Measurements from ENCODE around the gene PLXNB3.

DNA sequence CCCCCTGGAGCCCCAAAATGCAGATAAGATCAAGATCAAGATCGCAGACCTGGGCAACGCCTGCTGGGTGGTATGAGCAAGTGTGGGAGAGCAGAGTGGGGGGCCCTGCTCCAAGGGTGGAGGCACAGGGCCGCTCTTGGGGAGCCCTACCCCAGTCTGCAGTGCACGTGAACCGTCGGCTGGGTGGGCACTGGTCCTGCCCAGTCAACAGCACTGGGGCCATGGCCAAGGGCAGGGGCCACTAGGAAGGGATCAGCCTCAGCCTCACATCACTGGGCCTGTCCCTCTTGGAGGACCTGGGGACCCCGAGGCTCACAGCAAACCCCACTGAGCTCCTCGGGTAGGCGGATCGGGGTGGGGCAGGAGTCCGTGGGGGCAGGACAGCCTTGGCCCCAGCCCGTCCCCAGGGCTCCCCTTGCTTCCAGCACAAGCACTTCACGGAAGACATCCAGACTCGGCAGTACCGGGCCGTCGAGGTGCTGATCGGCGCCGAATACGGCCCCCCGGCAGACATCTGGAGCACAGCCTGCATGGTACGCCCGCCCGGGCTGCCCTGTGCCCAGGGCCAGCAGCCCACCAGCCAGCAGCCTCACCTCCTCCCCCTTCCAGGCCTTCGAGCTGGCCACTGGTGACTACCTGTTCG is 20.4 kb downstream of the PLXNB3 start:
- no peak for TF ChIP-seq NANOG (IDR thresholded peaks at IDR 0.05; ENCODE audit: borderline replicate concordance)
- TF ChIP-seq, protein P1, sequence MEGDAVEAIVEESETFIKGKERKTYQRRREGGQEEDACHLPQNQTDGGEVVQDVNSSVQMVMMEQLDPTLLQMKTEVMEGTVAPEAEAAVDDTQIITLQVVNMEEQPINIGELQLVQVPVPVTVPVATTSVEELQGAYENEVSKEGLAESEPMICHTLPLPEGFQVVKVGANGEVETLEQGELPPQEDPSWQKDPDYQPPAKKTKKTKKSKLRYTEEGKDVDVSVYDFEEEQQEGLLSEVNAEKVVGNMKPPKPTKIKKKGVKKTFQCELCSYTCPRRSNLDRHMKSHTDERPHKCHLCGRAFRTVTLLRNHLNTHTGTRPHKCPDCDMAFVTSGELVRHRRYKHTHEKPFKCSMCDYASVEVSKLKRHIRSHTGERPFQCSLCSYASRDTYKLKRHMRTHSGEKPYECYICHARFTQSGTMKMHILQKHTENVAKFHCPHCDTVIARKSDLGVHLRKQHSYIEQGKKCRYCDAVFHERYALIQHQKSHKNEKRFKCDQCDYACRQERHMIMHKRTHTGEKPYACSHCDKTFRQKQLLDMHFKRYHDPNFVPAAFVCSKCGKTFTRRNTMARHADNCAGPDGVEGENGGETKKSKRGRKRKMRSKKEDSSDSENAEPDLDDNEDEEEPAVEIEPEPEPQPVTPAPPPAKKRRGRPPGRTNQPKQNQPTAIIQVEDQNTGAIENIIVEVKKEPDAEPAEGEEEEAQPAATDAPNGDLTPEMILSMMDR (conservative IDR thresholded peaks at IDR 0.05; ENCODE audit: low read depth in 2 of 2) = no peak
- TF ChIP-seq, protein P2, sequence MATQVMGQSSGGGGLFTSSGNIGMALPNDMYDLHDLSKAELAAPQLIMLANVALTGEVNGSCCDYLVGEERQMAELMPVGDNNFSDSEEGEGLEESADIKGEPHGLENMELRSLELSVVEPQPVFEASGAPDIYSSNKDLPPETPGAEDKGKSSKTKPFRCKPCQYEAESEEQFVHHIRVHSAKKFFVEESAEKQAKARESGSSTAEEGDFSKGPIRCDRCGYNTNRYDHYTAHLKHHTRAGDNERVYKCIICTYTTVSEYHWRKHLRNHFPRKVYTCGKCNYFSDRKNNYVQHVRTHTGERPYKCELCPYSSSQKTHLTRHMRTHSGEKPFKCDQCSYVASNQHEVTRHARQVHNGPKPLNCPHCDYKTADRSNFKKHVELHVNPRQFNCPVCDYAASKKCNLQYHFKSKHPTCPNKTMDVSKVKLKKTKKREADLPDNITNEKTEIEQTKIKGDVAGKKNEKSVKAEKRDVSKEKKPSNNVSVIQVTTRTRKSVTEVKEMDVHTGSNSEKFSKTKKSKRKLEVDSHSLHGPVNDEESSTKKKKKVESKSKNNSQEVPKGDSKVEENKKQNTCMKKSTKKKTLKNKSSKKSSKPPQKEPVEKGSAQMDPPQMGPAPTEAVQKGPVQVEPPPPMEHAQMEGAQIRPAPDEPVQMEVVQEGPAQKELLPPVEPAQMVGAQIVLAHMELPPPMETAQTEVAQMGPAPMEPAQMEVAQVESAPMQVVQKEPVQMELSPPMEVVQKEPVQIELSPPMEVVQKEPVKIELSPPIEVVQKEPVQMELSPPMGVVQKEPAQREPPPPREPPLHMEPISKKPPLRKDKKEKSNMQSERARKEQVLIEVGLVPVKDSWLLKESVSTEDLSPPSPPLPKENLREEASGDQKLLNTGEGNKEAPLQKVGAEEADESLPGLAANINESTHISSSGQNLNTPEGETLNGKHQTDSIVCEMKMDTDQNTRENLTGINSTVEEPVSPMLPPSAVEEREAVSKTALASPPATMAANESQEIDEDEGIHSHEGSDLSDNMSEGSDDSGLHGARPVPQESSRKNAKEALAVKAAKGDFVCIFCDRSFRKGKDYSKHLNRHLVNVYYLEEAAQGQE (IDR thresholded peaks at IDR 0.05; ENCODE audit: unreplicated experiment) = no peak
- TF ChIP-seq EZH2 (IDR thresholded peaks at IDR 0.05; ENCODE audit: low read depth, unreplicated experiment) = no peak
- no peak for TF ChIP-seq ZNF114 (CRISPR knock-in tag; IDR thresholded peaks at IDR 0.05)
- TF ChIP-seq CREB1 (CRISPR knock-in tag; IDR thresholded peaks at IDR 0.05; ENCODE audit: low read depth) = no peak
- no peak for TF ChIP-seq EZH2phosphoT487 (IDR thresholded peaks at IDR 0.05; ENCODE audit: unreplicated experiment)
- no peak for TF ChIP-seq POLR2AphosphoS5 (IDR thresholded peaks at IDR 0.05; ENCODE audit: low read depth)
- TF ChIP-seq STAT1 (IDR thresholded peaks at IDR 0.05; ENCODE audit: unreplicated experiment) = no peak
- no peak for TF ChIP-seq ZNF331 (CRISPR knock-in tag; IDR thresholded peaks at IDR 0.05; ENCODE audit: low read depth)
- TF ChIP-seq JUNB (IDR thresholded peaks at IDR 0.05; ENCODE audit: unreplicated experiment) = no peak

Data from GM23338 (cell line).